Measurements from ENCODE around the gene ERC2.

- no peak for TF ChIP-seq ZNF565 (CRISPR knock-in tag; conservative IDR thresholded peaks at IDR 0.05; ENCODE audit: low read depth)
- TF ChIP-seq CSRNP3 (CRISPR knock-in tag; IDR thresholded peaks at IDR 0.05), result no peak
- no peak for TF ChIP-seq ISL1 (CRISPR knock-in tag; IDR thresholded peaks at IDR 0.05)
- no peak for TF ChIP-seq CSDC2 (CRISPR knock-in tag; IDR thresholded peaks at IDR 0.05)
- TF ChIP-seq, protein P1, sequence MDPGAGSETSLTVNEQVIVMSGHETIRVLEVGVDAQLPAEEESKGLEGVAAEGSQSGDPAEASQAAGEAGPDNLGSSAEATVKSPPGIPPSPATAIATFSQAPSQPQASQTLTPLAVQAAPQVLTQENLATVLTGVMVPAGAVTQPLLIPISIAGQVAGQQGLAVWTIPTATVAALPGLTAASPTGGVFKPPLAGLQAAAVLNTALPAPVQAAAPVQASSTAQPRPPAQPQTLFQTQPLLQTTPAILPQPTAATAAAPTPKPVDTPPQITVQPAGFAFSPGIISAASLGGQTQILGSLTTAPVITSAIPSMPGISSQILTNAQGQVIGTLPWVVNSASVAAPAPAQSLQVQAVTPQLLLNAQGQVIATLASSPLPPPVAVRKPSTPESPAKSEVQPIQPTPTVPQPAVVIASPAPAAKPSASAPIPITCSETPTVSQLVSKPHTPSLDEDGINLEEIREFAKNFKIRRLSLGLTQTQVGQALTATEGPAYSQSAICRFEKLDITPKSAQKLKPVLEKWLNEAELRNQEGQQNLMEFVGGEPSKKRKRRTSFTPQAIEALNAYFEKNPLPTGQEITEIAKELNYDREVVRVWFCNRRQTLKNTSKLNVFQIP (CRISPR knock-in tag; IDR thresholded peaks at IDR 0.05; ENCODE audit: borderline replicate concordance, low read depth), result no peak
Measured at GRCh38 chr3:56302417-56302816, 165.8 kb downstream of the ERC2 start.

All from SK-N-SH treated with all-trans-retinoic acid at 6 μM for 48 hours (cell line).